ENCODE results near the gene PIGZ.

PIGZ gene

GRCh38 chr3:197000211-197000610 is 31.6 kb upstream of the PIGZ start:
- TF ChIP-seq CTCF (IDR thresholded peaks at IDR 0.05; ENCODE audit: low read depth, low read length) = no peak
- no peak overlapping the region for H3K4me3 ChIP-seq (ENCODE audit: low read depth, low read length)

GRCh38 chr3:196998966-196999760 is 30.5 kb upstream of the PIGZ start:
- TF ChIP-seq CTCF (IDR thresholded peaks at IDR 0.05; ENCODE audit: low read depth, low read length) = no peak
- H3K4me3 ChIP-seq (ENCODE audit: low read depth, low read length) = no peak overlapping the region

GRCh38 chr3:196997311-196997710 is 28.7 kb upstream of the PIGZ start:
- TF ChIP-seq CTCF (IDR thresholded peaks at IDR 0.05; ENCODE audit: low read depth, low read length) = no peak
- no peak overlapping the region for H3K4me3 ChIP-seq (ENCODE audit: low read depth, low read length)

- H3K4me3 ChIP-seq (ENCODE audit: low read depth, low read length) = no peak overlapping the region
- TF ChIP-seq CTCF (IDR thresholded peaks at IDR 0.05; ENCODE audit: low read depth, low read length) = no peak
Observed at GRCh38 chr3:196996454-196997265, 28.0 kb upstream of the PIGZ start.

GRCh38 chr3:196995646-196996355 is 27.2 kb upstream of the PIGZ start:
- no peak for TF ChIP-seq CTCF (IDR thresholded peaks at IDR 0.05; ENCODE audit: low read depth, low read length)
- H3K4me3 ChIP-seq (ENCODE audit: low read depth, low read length) = no peak overlapping the region

GRCh38 chr3:196995027-196995426 is 26.4 kb upstream of the PIGZ start:
- TF ChIP-seq CTCF (IDR thresholded peaks at IDR 0.05; ENCODE audit: low read depth, low read length) = no peak

More at GRCh38 chr3:196995027-196995426, 26.4 kb upstream of the PIGZ start:
- H3K4me3 ChIP-seq (ENCODE audit: low read depth, low read length) = no peak overlapping the region

Measured in WI38 (cell line).